ENCODE data around the gene LRTM1.

DNA sequence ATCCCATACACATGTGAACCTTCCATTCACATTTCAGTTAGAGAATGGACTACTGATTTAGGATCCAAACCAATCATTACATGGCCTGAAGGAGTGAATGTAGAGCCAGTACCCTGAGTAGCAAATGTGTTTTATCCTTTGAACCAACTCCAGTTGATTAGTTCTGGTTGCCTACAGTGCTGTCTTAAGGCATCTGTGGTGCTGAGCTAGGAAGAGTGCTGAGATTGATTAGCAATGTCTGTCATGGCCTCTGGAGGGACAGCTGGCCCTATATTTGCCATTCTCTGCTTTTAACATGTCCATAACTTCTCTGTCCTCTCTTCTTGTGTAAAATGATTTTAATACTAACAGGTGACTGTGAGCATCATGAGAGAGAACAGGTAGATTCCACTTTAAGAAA is 11.1 kb downstream of the LRTM1 start:
- TF ChIP-seq, protein P1, sequence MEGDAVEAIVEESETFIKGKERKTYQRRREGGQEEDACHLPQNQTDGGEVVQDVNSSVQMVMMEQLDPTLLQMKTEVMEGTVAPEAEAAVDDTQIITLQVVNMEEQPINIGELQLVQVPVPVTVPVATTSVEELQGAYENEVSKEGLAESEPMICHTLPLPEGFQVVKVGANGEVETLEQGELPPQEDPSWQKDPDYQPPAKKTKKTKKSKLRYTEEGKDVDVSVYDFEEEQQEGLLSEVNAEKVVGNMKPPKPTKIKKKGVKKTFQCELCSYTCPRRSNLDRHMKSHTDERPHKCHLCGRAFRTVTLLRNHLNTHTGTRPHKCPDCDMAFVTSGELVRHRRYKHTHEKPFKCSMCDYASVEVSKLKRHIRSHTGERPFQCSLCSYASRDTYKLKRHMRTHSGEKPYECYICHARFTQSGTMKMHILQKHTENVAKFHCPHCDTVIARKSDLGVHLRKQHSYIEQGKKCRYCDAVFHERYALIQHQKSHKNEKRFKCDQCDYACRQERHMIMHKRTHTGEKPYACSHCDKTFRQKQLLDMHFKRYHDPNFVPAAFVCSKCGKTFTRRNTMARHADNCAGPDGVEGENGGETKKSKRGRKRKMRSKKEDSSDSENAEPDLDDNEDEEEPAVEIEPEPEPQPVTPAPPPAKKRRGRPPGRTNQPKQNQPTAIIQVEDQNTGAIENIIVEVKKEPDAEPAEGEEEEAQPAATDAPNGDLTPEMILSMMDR (IDR thresholded peaks at IDR 0.05) = no peak
- TF ChIP-seq POLR2A (IDR thresholded peaks at IDR 0.05) (no peak), POLR2AphosphoS5 (IDR thresholded peaks at IDR 0.05) (no peak)
